Ovary (tissue), 3 donors: Measurements from ENCODE around the gene HSPBP1.

Source experiments
- EP300 ChIP-seq: sonication (generic); formaldehyde crosslinking; IDR thresholded peaks from one replicate; pipeline ENCODE4 v1.6.1; 2017; ENCODE audit warnings: antibody characterized with exemption
- POLR2A ChIP-seq: fragments of 450-650 bp; IDR thresholded peaks from one replicate; pipeline ENCODE4 v1.6.1; 2017; ENCODE audit warnings: antibody characterized with exemption, mild to moderate bottlenecking, moderate library complexity
- TF ChIP-seq, protein P1 (sequence below), 3 donors: fragments of 450-650 bp in 2 of 3; fragments of 200-600 bp in 1 of 3; IDR thresholded peaks; one replicate each; pipeline versions ENCODE4 v1.5.1 to v1.8.0; 2016 to 2022; ENCODE audit warnings: antibody characterized with exemption in 3 of 3, mild to moderate bottlenecking in 1 of 3
- donor health status: DM: no; HTN: no; CAD: no.

GRCh38 chr19:55272142-55272541 lies 7.8 kb downstream of the HSPBP1 start:
- TF ChIP-seq, protein P1, sequence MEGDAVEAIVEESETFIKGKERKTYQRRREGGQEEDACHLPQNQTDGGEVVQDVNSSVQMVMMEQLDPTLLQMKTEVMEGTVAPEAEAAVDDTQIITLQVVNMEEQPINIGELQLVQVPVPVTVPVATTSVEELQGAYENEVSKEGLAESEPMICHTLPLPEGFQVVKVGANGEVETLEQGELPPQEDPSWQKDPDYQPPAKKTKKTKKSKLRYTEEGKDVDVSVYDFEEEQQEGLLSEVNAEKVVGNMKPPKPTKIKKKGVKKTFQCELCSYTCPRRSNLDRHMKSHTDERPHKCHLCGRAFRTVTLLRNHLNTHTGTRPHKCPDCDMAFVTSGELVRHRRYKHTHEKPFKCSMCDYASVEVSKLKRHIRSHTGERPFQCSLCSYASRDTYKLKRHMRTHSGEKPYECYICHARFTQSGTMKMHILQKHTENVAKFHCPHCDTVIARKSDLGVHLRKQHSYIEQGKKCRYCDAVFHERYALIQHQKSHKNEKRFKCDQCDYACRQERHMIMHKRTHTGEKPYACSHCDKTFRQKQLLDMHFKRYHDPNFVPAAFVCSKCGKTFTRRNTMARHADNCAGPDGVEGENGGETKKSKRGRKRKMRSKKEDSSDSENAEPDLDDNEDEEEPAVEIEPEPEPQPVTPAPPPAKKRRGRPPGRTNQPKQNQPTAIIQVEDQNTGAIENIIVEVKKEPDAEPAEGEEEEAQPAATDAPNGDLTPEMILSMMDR (IDR thresholded peaks at IDR 0.05), result no peak
- no peak for TF ChIP-seq POLR2A
- TF ChIP-seq EP300, result no peak
